ENCODE measurements around the gene PAFAH1B1. TPM values are rescaled to one million over a fixed set of nuclear protein-coding genes. Genes with fewer than 3 reads are reported as not detected.

PAFAH1B1 gene
- total RNA-seq, 1 donor from 2014 or later: 60.8 TPM

GRCh38 chr17:2705888-2706795, 112.7 kb downstream of the PAFAH1B1 start:
- DNase-seq (ENCODE audit: low read depth): no peak
- H3K4me3 ChIP-seq (ENCODE audit: low read depth, low read length): no peak overlapping the region
- TF ChIP-seq CTCF (conservative IDR thresholded peaks at IDR 0.05; ENCODE audit: low read depth, low read length): no peak

- H3K4me3 ChIP-seq (ENCODE audit: low read depth, low read length): no peak overlapping the region
- TF ChIP-seq CTCF (conservative IDR thresholded peaks at IDR 0.05; ENCODE audit: low read depth, low read length): no peak
- no peak for DNase-seq (ENCODE audit: low read depth)
Observed at GRCh38 chr17:2706911-2707510, 113.6 kb downstream of the PAFAH1B1 start.

DNA sequence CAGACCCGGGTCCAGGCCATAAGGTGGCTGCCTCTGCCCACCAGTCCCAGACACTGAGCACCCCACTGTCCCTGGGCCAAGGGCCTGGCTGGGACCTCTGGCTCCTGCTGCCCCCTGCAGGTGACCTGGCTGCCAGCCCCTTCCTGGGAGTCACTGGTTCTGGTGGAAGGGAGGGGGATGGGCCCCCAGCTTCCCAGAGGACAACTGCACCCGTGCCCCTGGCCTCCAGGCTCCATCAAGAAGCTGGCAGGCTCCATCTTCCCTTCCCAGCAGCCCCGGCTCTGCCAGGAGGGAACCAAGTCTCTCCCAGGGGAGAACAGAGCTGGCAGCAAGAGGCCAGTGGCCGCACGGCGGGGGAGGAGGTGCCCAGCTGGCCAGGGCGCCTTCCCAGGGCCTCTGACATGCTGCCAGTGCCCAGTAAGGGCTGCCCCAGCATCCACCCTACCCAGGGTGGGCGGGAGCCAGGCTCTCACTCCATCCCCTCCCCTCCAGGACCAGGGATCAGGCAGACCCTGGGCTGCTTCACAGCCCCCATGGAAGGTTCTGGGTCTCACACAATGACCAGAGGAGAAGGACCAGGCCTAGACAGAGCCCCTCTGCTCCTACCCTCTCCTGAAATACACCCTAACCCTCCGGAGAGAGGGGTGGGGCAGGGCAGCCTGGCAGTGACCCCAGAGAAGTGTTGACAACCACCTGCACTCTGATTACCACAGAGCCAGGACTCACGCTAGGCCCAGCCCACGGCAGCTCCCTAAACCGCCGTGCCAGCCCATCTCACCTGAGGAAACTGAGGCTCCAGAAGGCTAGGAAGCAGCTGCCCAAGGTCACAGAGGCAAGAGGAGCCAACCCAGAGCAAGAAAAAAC, 114.5 kb downstream of the PAFAH1B1 start:
- H3K4me3 ChIP-seq (ENCODE audit: low read depth, low read length): peak overlapping the region; percentile 72
- peak; percentile 70 for TF ChIP-seq CTCF (conservative IDR thresholded peaks at IDR 0.05; ENCODE audit: low read depth, low read length)
- no peak for DNase-seq (ENCODE audit: low read depth)

- no peak for DNase-seq (ENCODE audit: low read depth)
- peak overlapping the region; percentile 72 for H3K4me3 ChIP-seq (ENCODE audit: low read depth, low read length)
- no peak for TF ChIP-seq CTCF (conservative IDR thresholded peaks at IDR 0.05; ENCODE audit: low read depth, low read length)
Observed at GRCh38 chr17:2708585-2709182, 115.2 kb downstream of the PAFAH1B1 start.

GRCh38 chr17:2709183-2709661, 115.8 kb downstream of the PAFAH1B1 start:
- H3K4me3 ChIP-seq (ENCODE audit: low read depth, low read length): peak overlapping the region; percentile 72
- DNase-seq (ENCODE audit: low read depth): no peak

More at GRCh38 chr17:2709183-2709661, 115.8 kb downstream of the PAFAH1B1 start:
- no peak for TF ChIP-seq CTCF (conservative IDR thresholded peaks at IDR 0.05; ENCODE audit: low read depth, low read length)

All from epithelial cell of proximal tubule (primary cell).